PC-9 (cell line): Measurements from ENCODE around the gene CHKA. TPM values are rescaled to one million over a fixed set of nuclear protein-coding genes. Genes with fewer than 3 reads are reported as not detected.

ENCODE experiments used
- BruUV-seq: library from RNA; stranded (reverse); fragments of 400-500 nt; replicated peaks from 2 replicates; lab custom pipeline; 2021; lab: Mats Ljungman, UMichigan
- CTCF ChIA-PET: fragments of 300-600 bp; sonication (Branson Sonifier 250); formaldehyde crosslinking; loops from one replicate; lab custom pipeline; 2022; ENCODE audit warnings: antibody characterized with exemption; lab: Charles Lee
- POLR2A ChIA-PET: fragments of 300-600 bp; sonication (Branson Sonifier 250); formaldehyde crosslinking; loops from one replicate; lab custom pipeline; 2022; ENCODE audit warnings: antibody characterized with exemption; ENCODE audit not compliant: unreplicated experiment; lab: Charles Lee
- DNase-seq, 2 experiments: peaks; one replicate each; pipeline versions ENCODE4 v3.0.0 to v3.0.0-alpha.2; 2015 to 2022; ENCODE audit warnings: mixed read lengths in 1 of 2
- H2AFZ ChIP-seq: fragments of 200-600 bp; sonication (generic); 2 replicates; pipeline ENCODE4 v1.8.1; 2017; ENCODE audit warnings: antibody characterized with exemption
- H3F3A ChIP-seq: fragments of 200-600 bp; sonication (generic); 2 replicates; pipeline ENCODE4 v1.8.1; 2017; ENCODE audit warnings: antibody characterized with exemption, mild to moderate bottlenecking, low read depth; ENCODE audit not compliant: insufficient read depth
- H3K27ac ChIP-seq: fragments of 200-600 bp; sonication (generic); 2 replicates; pipeline ENCODE4 v1.6.1; 2016; ENCODE audit warnings: mixed run types
- H3K27me3 ChIP-seq: fragments of 200-600 bp; sonication (generic); 2 replicates; pipeline ENCODE4 v1.6.1; 2016; ENCODE audit warnings: low read depth, mixed run types; ENCODE audit not compliant: insufficient read depth
- H3K36me3 ChIP-seq: fragments of 200-600 bp; sonication (generic); 2 replicates; pipeline ENCODE4 v1.6.1; 2016; ENCODE audit warnings: low read depth, mixed run types
- H3K4me1 ChIP-seq: fragments of 200-600 bp; sonication (generic); replicated peaks from 2 replicates; pipeline ENCODE4 v1.6.1; 2016; ENCODE audit warnings: mixed run types; ENCODE audit not compliant: insufficient read depth
- H3K4me2 ChIP-seq: fragments of 200-600 bp; sonication (generic); 2 replicates; pipeline ENCODE4 v1.6.1; 2017; ENCODE audit warnings: mixed run types
- H3K4me3 ChIP-seq: fragments of 200-600 bp; sonication (generic); 2 replicates; pipeline ENCODE4 v1.6.1; 2016; ENCODE audit warnings: mixed run types
- H3K79me2 ChIP-seq: fragments of 200-600 bp; sonication (generic); 2 replicates; pipeline ENCODE4 v1.6.1; 2017; ENCODE audit warnings: low read depth, mixed run types
- H3K9me2 ChIP-seq: fragments of 200-600 bp; sonication (generic); 2 replicates; pipeline ENCODE4 v1.8.1; 2017; ENCODE audit warnings: mild to moderate bottlenecking; ENCODE audit not compliant: insufficient read depth
- H3K9me3 ChIP-seq: fragments of 200-600 bp; sonication (generic); 2 replicates; pipeline ENCODE4 v1.8.1; 2016; ENCODE audit warnings: low read depth; ENCODE audit not compliant: insufficient read depth
- H4K20me1 ChIP-seq: fragments of 200-600 bp; sonication (generic); 2 replicates; pipeline ENCODE4 v1.8.1; 2017; ENCODE audit not compliant: insufficient read depth
- EZH2 ChIP-seq: fragments of 200-600 bp; sonication (generic); IDR thresholded peaks from 2 replicates; pipeline ENCODE4 v1.8.0; 2017; ENCODE audit warnings: antibody characterized with exemption, low read depth
- intact Hi-C: fragments of 100-400 bp; cut with micrococcal nuclease; formaldehyde crosslinking; loops from one replicate; pipeline ENCODE4 v1.10.0; 2022; ENCODE audit not compliant: unreplicated experiment
- total RNA-seq: library from RNA; stranded (reverse); gene quantifications from 2 replicates; pipeline ENCODE4 v1.2.3, GENCODE V29; 2021
- TF ChIP-seq, protein P1 (sequence below): fragments of 200-600 bp; sonication (generic); conservative IDR thresholded peaks from 2 replicates; pipeline ENCODE4 v1.6.1; 2017; ENCODE audit warnings: mixed run types, antibody characterized with exemption, mild to moderate bottlenecking, moderate library complexity

The CHKA gene
- total RNA-seq, 1 experiment from 2014 or later: 90.5 TPM

DNA sequence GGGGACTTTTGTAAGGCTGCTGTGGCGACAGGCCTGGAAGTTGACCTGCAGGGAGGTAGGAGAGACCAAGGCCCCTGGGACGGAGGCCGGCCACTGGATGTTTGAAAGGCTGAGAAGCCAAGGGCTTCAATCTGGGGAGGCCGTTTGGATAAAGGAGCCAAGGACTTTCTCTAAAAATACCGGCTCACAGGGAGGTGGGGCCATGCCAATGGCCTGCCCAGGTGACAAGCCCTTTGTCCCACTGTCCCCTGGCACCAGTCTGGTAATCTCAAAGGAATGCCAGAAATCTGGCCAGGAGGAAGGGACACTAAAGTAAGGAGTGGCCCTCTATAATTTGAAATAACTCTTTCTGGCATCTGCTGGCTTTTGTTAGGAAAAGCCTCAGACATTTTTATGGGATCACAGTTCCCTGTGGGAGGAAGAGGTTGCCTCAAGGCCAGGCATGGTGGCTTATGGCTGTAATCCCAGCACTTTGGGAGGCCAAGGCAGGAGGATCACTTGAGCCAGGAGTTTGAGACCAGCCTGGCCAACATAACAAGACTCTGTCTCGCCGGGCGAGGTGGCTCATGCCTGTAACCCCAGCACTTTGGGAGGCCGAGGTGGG, 1.9 kb upstream of the CHKA start:
- peaks cover 23% of the 10 kb centered on the region for H4K20me1 ChIP-seq
- peak overlapping the region; percentile 70; the same call in 1 of the 2 replicates for H3K4me3 ChIP-seq
- H3K4me2 ChIP-seq: peak overlapping the region; percentile 100
- no peaks in the 10 kb centered on the region for H3K9me3 ChIP-seq
- H3F3A ChIP-seq: peaks cover 60% of the 10 kb centered on the region
- peaks cover 43% of the 10 kb centered on the region for H3K79me2 ChIP-seq
- TF ChIP-seq EZH2: no peak
- intact Hi-C loops: loop anchor here (1.0 to 5.0 kb wide), 3 partner anchors 23 to 109 kb away; no protein-coding TSS in a partner anchor
- H3K27ac ChIP-seq: peak overlapping the region; percentile 97
- no peak overlapping the region for H2AFZ ChIP-seq
- ChIA-PET CTCF (no interaction called here), POLR2A (no interaction called here)
- peaks cover 11% of the 10 kb centered on the region for H3K36me3 ChIP-seq
- DNase-seq: peak; percentile 92 to 99
- no peaks in the 10 kb centered on the region for H3K9me2 ChIP-seq
- peaks cover 77% of the 10 kb centered on the region for H3K4me1 ChIP-seq
- H3K27me3 ChIP-seq: no peaks in the 10 kb centered on the region
- no TSS peak for BruUV-seq

DNA sequence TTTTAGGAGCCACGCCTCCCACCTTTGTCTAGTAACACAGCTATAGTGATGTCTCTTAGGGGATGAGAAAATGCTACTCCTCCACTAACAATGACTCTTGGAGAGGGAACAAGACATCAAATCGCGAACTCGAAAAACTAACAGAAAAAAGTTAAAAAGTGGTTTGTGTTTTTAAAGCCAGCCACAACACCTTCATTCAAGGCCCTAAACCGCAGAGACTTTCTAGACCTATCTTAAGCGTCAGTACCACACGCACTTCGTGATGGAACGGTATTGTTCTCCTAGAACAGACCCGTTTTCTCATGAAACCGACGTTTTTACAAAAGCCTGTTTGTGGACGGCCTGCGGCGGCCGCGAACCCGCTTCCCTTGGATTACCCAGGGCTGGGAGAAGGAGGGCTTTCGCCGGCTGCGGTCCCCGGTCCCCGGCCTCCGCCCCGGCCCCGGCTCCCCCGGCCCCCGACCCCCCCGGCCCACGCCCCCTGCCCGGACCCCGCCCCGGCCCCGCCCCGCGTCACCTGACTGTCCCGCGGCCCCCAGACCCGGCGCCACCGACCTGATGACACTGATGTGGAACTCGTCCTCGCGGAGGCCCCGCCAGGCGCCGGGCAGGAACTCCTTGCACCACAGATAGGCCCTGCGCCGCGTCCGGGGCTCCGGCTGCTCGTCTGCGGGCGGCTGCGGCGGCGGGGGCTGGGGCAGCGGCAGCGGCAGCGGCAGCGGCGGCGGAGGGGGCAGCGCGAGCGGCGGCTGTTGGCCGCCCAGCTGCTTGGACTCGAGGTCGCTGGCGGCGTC, 718 bp downstream of the CHKA start:
- TF ChIP-seq, protein P1, sequence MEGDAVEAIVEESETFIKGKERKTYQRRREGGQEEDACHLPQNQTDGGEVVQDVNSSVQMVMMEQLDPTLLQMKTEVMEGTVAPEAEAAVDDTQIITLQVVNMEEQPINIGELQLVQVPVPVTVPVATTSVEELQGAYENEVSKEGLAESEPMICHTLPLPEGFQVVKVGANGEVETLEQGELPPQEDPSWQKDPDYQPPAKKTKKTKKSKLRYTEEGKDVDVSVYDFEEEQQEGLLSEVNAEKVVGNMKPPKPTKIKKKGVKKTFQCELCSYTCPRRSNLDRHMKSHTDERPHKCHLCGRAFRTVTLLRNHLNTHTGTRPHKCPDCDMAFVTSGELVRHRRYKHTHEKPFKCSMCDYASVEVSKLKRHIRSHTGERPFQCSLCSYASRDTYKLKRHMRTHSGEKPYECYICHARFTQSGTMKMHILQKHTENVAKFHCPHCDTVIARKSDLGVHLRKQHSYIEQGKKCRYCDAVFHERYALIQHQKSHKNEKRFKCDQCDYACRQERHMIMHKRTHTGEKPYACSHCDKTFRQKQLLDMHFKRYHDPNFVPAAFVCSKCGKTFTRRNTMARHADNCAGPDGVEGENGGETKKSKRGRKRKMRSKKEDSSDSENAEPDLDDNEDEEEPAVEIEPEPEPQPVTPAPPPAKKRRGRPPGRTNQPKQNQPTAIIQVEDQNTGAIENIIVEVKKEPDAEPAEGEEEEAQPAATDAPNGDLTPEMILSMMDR: no peak
- ChIA-PET POLR2A (interaction anchor here (0.6 kb wide), 4 partner anchors 27 to 115 kb away, joined by 3 to 38 read pairs (median 6); no protein-coding TSS in a partner anchor), CTCF (interaction anchor here (0.6 kb wide), 2 partner anchors 687 to 1215 kb away, joined by 4 to 6 read pairs; no protein-coding TSS in a partner anchor)
- Histone ChIP-seq H4K20me1 (peaks cover 49% of the 10 kb centered on the region), H2AFZ (no peak overlapping the region), H3F3A (peaks cover 38% of the 10 kb centered on the region), H3K4me2 (peak overlapping the region; percentile 92), H3K9me3 (no peaks in the 10 kb centered on the region), H3K4me1 (peaks cover 77% of the 10 kb centered on the region), H3K4me3 (peak overlapping the region; percentile 92), H3K27ac (peak overlapping the region; percentile 52), H3K27me3 (no peaks in the 10 kb centered on the region), H3K79me2 (peaks cover 64% of the 10 kb centered on the region), H3K36me3 (peaks cover 25% of the 10 kb centered on the region), H3K9me2 (no peaks in the 10 kb centered on the region)
- intact Hi-C loops: loop anchor here (2.0 to 5.0 kb wide), 2 partner anchors 78 to 88 kb away; no protein-coding TSS in a partner anchor
- BruUV-seq: no TSS peak
- peak in 1 of 2 experiments; percentile 50 for DNase-seq

DNA sequence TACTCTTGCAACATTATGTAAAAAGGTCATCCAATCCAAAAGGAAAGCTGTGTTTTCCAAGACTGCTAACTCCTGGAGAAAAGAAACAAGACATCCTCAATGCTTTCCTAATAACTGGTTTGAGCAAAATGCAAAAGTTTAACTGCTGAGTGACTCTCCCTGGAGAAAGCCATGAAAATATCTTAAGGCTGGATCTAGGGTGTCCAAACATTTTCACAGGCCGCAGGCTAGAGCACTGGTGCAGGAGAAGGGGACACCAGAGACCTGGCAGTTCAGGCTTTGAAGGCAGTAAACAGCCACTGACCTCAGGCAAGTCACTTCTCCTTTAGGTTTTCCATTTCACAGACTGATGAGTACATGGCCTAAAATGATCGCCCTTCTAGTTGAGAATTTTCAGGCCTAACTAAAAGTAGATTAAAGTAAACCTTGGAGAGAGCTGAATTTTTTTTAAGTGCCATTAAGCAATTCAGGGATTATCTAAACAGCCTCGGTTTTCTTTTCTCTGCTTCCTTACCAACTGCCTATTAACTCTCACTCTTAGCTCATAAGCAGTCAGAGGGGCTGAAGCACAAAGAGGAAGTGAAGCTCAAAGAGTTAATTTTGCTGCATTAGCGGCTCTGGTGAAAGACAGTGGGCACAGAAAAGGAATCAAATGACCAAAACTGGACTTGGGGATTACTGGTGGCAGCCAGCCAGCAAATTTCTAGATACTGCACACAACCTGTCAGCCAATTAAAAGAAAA, 2.3 kb downstream of the CHKA start:
- Histone ChIP-seq H3K4me2 (peak overlapping the region; percentile 92), H3K9me3 (no peaks in the 10 kb centered on the region), H3K4me1 (peaks cover 66% of the 10 kb centered on the region), H3F3A (peaks cover 43% of the 10 kb centered on the region), H3K27me3 (no peaks in the 10 kb centered on the region), H2AFZ (no peak overlapping the region), H3K79me2 (peaks cover 73% of the 10 kb centered on the region), H3K4me3 (peak overlapping the region; percentile 92), H3K9me2 (no peaks in the 10 kb centered on the region), H3K36me3 (peaks cover 39% of the 10 kb centered on the region), H4K20me1 (peaks cover 65% of the 10 kb centered on the region), H3K27ac (0 out of 2 replicates have a peak overlapping the region, but pooled peaks have one; percentile 4)
- CTCF ChIA-PET: interaction anchor here (0.6 to 0.7 kb wide), 2 partner anchors 91 to 214 kb away, joined by 3 to 6 read pairs; no protein-coding TSS in a partner anchor
- POLR2A ChIA-PET: interaction anchor here (0.6 to 0.7 kb wide), 4 partner anchors 26 to 455 kb away, joined by 3 to 4 read pairs (median 3); no protein-coding TSS in a partner anchor
- TF ChIP-seq EZH2: no peak
- TF ChIP-seq, protein P1: no peak
- intact Hi-C loops: no loop called here
- no peak for DNase-seq
- BruUV-seq: no TSS peak
